RWPE1 (cell line): Measurements from ENCODE around the gene GDPD5.

Experiments
- CTCF ChIA-PET: fragments of 350-600 bp; sonication (Branson Sonifier 250); formaldehyde crosslinking; extraction: SDS; loops from one replicate; lab custom pipeline; 2021; lab: Yijun Ruan, JAX
- POLR2A ChIA-PET: fragments of 400-600 bp; formaldehyde crosslinking; extraction: SDS; loops from one replicate; lab custom pipeline; 2020; ENCODE audit warnings: antibody characterized with exemption; ENCODE audit not compliant: low non-redundant PET; lab: Yijun Ruan, JAX
- DNase-seq: peaks from one replicate; pipeline ENCODE4 v3.0.0; 2012; ENCODE audit warnings: low spot score
- H3K27ac ChIP-seq: fragments of 450-650 bp; 2 replicates; pipeline ENCODE4 v1.5.1; 2017
- CTCF ChIP-seq: fragments of 450-650 bp; conservative IDR thresholded peaks from 2 replicates; pipeline ENCODE4 v1.5.1; 2017; ENCODE audit warnings: low read depth, mild to moderate bottlenecking

Gene GDPD5

GRCh38 chr11:75388386-75389275 lies 137.1 kb downstream of the GDPD5 start:
- no peak overlapping the region for H3K27ac ChIP-seq
- POLR2A ChIA-PET, result interaction anchor here (0.6 kb wide), 1 partner anchor 845 kb away, joined by 3 read pairs; no protein-coding TSS in a partner anchor
- peak; percentile 83 for TF ChIP-seq CTCF
- CTCF ChIA-PET, result interaction anchor here (0.5 to 3.1 kb wide), 12 partner anchors 11 to 763 kb away, joined by 3 to 16 read pairs (median 4); partner anchors contain the start of gene GDPD5
- DNase-seq, result peak; percentile 73

- DNase-seq, result no peak
- CTCF ChIA-PET, result interaction anchor here (0.5 to 3.1 kb wide), 12 partner anchors 27 to 1203 kb away, joined by 3 to 16 read pairs (median 4); partner anchors contain the start of gene GDPD5
- POLR2A ChIA-PET, result no interaction called here
- H3K27ac ChIP-seq, result no peak overlapping the region
- TF ChIP-seq CTCF, result no peak
Measured at GRCh38 chr11:75387736-75388294, 137.9 kb downstream of the GDPD5 start.

- H3K27ac ChIP-seq, result no peak overlapping the region
- DNase-seq, result peak; percentile 41
- POLR2A ChIA-PET, result no interaction called here
Measured at GRCh38 chr11:75386942-75387630, 138.7 kb downstream of the GDPD5 start.

More at GRCh38 chr11:75386942-75387630, 138.7 kb downstream of the GDPD5 start:
- CTCF ChIA-PET, result interaction anchor here (0.6 to 3.1 kb wide), 5 partner anchors 20 to 821 kb away, joined by 4 to 16 read pairs (median 5); no protein-coding TSS in a partner anchor
- no peak for TF ChIP-seq CTCF
